Colonic mucosa (tissue), 4 donors: ENCODE data around the gene NPAS3. TPM values are rescaled to one million over a fixed set of nuclear protein-coding genes. Genes with fewer than 3 reads are reported as not detected.
"Not testable (repeated sequence)": the region's sequence is repeated elsewhere in the genome, so short reads cannot be mapped to it uniquely, and the experiment has no call there.

ENCODE experiments used
- DNase-seq: peaks from one replicate; pipeline ENCODE4 v3.0.0-alpha.2; 2020
- H3K27ac ChIP-seq: fragments of 200-600 bp; one replicate; pipeline ENCODE4 v1.8.0; 2021
- H3K27me3 ChIP-seq: fragments of 200-600 bp; one replicate; pipeline ENCODE4 v1.8.0; 2021
- H3K36me3 ChIP-seq: fragments of 200-600 bp; one replicate; pipeline ENCODE4 v1.8.0; 2021
- H3K4me1 ChIP-seq: fragments of 200-600 bp; one replicate; pipeline ENCODE4 v1.8.0; 2021; ENCODE audit warnings: mild to moderate bottlenecking
- H3K4me3 ChIP-seq: fragments of 200-600 bp; one replicate; pipeline ENCODE4 v1.8.0; 2021
- H3K9ac ChIP-seq, 2 donors: one replicate each; pipeline ENCODE4 v1.7.0; 2013; ENCODE audit warnings: control low read depth in 2 of 2, low read depth in 2 of 2, low read length in 2 of 2
- H3K9me3 ChIP-seq: fragments of 200-600 bp; one replicate; pipeline ENCODE4 v1.8.0; 2021
- intact Hi-C: fragments of 100-400 bp; cut with DNase I; formaldehyde crosslinking; loops from one replicate; pipeline ENCODE4 v1.14.1; 2022
- total RNA-seq, 2 donors: library from RNA; stranded (reverse); fragmentation: NEBNext Ultra II Directional in 1 of 2; extraction: Animal tissue kit (Norgen Biotek cat#: 25700) in 1 of 2; gene quantifications; one replicate each; pipeline ENCODE4 v1.2.1, GENCODE V29; 2021
- TF ChIP-seq, protein P1 (sequence below): fragments of 200-600 bp; IDR thresholded peaks from one replicate; pipeline ENCODE4 v1.8.0; 2022; ENCODE audit warnings: antibody characterized with exemption, mild to moderate bottlenecking
- donor health status: healthy.
- donor health status: DM: no; HTN: no; CAD: no.
- donor health status: DM: no; HTN: no; CAD: no.

Gene NPAS3
- total RNA-seq, 2 donors from 2014 or later, result 0.79 to 1.6 TPM

DNA sequence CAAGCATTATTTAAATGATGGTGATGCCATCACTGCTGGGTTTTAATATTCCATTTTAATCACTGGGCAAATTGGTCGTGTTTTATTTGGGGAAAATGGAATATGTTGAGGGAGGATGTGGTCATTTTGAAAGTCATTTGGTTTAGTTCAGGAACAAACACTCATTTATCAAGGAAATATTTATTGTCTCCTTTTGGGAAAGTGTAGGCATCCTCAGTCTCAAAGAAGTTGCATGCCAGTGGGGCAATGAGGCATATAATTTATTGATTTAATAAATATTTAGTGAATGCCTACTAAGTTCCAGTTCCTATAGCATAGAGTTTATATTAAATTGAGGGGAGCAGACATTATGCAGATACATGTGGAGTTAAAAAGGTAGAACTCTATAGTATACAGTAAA lies 134.3 kb downstream of the NPAS3 start:
- Histone ChIP-seq H3K27me3 (no peaks in the 10 kb centered on the region), H3K9me3 (no peaks in the 10 kb centered on the region), H3K4me1 (no peaks in the 10 kb centered on the region), H3K27ac (no peak overlapping the region), H3K4me3 (no peak overlapping the region), H3K36me3 (no peaks in the 10 kb centered on the region), H3K9ac (no peak overlapping the region)
- intact Hi-C loops, result no loop called here
- no peak for DNase-seq
- TF ChIP-seq, protein P1, sequence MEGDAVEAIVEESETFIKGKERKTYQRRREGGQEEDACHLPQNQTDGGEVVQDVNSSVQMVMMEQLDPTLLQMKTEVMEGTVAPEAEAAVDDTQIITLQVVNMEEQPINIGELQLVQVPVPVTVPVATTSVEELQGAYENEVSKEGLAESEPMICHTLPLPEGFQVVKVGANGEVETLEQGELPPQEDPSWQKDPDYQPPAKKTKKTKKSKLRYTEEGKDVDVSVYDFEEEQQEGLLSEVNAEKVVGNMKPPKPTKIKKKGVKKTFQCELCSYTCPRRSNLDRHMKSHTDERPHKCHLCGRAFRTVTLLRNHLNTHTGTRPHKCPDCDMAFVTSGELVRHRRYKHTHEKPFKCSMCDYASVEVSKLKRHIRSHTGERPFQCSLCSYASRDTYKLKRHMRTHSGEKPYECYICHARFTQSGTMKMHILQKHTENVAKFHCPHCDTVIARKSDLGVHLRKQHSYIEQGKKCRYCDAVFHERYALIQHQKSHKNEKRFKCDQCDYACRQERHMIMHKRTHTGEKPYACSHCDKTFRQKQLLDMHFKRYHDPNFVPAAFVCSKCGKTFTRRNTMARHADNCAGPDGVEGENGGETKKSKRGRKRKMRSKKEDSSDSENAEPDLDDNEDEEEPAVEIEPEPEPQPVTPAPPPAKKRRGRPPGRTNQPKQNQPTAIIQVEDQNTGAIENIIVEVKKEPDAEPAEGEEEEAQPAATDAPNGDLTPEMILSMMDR, result no peak

DNA sequence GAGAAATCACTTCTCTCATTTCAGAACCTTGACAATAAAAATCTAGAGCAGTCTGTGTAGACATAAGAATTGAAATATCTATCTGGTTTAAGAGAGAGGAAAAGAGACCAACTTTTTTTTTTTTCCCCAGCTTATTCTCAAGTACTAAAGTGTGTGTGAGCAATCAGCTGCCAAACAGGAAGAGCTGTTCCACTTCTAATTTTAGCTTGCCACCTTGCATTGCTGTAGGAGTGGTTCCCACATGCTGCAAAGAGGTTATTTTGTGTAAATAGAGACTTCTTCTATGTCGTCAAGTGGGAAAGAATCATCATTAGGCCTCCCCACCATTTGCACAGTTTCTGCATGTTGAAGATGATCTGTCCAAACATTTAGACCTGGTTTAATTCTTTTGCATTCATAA lies 142.6 kb downstream of the NPAS3 start:
- Histone ChIP-seq H3K9me3 (no peaks in the 10 kb centered on the region), H3K36me3 (no peaks in the 10 kb centered on the region), H3K27me3 (no peaks in the 10 kb centered on the region), H3K9ac (no peak overlapping the region), H3K4me1 (no peaks in the 10 kb centered on the region), H3K4me3 (no peak overlapping the region), H3K27ac (no peak overlapping the region)
- TF ChIP-seq, protein P1, result no peak
- intact Hi-C loops, result no loop called here
- no peak for DNase-seq

DNA sequence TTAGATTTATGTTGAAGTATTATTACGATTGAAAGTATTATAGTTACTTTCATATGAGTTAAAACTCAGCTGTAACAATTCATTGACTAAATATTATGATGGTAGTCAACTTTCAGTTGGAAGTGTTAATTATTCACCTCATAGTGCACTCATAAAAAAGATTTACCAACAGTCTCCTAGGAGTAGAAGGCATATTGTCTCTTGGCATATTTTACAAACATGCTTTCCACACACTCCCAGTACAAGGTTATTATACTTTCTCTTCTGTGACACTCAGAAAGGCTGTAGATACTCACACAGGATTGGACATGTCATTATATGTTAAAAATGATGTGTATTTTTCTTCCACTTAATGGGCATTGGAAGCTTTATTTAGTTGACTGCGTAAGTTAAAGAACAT lies 147.1 kb downstream of the NPAS3 start:
- TF ChIP-seq, protein P1, result no peak
- Histone ChIP-seq H3K9ac (no peak overlapping the region), H3K9me3 (no peaks in the 10 kb centered on the region), H3K4me3 (no peak overlapping the region), H3K27ac (no peak overlapping the region), H3K36me3 (no peaks in the 10 kb centered on the region), H3K4me1 (no peaks in the 10 kb centered on the region), H3K27me3 (no peaks in the 10 kb centered on the region)
- intact Hi-C loops, result no loop called here
- no peak for DNase-seq

DNA sequence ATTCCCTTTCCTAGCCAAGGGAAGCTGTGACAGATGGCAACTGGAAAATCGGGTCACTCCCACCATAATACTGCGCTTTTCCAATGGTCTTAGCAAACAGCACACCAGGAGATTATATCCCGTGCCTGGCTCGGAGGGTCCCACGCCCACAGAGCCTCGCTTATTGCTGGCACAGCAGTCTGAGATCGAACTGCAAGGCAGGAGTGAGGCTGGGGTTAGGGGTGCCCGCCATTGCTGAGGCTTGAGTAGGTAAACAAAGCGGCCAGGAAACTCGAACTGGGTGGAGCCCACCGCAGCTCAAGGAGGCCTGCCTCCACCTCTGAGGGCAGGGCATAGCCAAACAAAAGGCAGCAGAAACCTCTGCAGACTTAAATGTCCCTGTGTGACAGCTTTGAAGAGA lies 149.6 kb downstream of the NPAS3 start:
- intact Hi-C loops, H3K9me3 ChIP-seq, H3K4me3 ChIP-seq, DNase-seq, H3K9ac ChIP-seq, H3K4me1 ChIP-seq, H3K27me3 ChIP-seq, H3K27ac ChIP-seq, H3K36me3 ChIP-seq: not testable (repeated sequence)

DNA sequence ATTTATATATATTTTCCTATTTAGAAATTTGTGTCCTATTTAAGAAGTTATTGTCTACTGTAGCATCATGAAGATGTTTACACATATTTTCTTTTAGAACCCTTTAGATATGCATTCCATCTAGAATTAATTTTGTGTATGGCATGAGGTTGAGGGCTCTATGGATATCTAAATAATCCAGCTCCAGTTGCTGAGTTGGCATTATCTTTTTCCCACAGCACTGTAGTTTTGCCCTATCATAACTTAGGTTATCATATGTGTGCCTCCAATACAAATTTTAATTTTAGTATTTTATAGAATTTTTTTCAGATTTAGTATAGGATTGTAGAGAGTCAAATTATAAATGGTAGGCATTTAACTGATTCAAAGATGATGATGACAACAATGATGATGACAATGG lies 159.3 kb downstream of the NPAS3 start:
- no peaks in the 10 kb centered on the region for H3K4me1 ChIP-seq
- H3K27ac ChIP-seq, result no peak overlapping the region

DNA sequence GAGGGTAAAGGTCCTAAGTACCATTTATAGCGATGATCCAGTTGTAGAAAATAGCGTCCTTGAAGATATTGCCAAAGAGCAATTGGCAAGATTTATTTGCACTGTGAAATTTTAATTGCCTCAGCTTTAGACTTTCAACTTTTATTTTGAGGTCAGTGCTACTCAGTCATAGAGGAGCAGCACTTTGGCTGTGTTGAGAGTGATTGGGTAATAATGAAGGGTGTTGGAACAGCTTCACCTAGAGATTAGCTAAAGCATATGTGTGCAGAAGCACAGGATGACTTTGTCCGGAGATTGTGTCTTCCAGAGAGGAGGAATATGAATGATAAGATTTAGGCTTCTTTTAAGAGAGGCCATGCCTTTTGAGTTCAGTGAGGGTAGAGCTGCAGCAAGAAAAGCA lies 164.8 kb downstream of the NPAS3 start:
- DNase-seq, result no peak
- Histone ChIP-seq H3K36me3 (no peaks in the 10 kb centered on the region), H3K9me3 (no peaks in the 10 kb centered on the region), H3K4me3 (no peak overlapping the region), H3K27ac (no peak overlapping the region), H3K4me1 (no peaks in the 10 kb centered on the region), H3K27me3 (no peaks in the 10 kb centered on the region), H3K9ac (no peak overlapping the region)
- TF ChIP-seq, protein P1, result no peak
- intact Hi-C loops, result no loop called here

More for the DNA sequence above, 159.3 kb downstream of the NPAS3 start:
- Histone ChIP-seq H3K36me3 (no peaks in the 10 kb centered on the region), H3K4me3 (no peak overlapping the region), H3K9me3 (no peaks in the 10 kb centered on the region), H3K27me3 (no peaks in the 10 kb centered on the region), H3K9ac (no peak overlapping the region)
- intact Hi-C loops, result no loop called here
- TF ChIP-seq, protein P1, result no peak
- DNase-seq, result no peak
